ENCODE measurements around the gene BMAL1. TPM values are rescaled to one million over a fixed set of nuclear protein-coding genes. Genes with fewer than 3 reads are reported as not detected.

Gene BMAL1
- polyA plus RNA-seq, 3 donors = 10.2 to 43.4 (median 11.5) TPM

DNA sequence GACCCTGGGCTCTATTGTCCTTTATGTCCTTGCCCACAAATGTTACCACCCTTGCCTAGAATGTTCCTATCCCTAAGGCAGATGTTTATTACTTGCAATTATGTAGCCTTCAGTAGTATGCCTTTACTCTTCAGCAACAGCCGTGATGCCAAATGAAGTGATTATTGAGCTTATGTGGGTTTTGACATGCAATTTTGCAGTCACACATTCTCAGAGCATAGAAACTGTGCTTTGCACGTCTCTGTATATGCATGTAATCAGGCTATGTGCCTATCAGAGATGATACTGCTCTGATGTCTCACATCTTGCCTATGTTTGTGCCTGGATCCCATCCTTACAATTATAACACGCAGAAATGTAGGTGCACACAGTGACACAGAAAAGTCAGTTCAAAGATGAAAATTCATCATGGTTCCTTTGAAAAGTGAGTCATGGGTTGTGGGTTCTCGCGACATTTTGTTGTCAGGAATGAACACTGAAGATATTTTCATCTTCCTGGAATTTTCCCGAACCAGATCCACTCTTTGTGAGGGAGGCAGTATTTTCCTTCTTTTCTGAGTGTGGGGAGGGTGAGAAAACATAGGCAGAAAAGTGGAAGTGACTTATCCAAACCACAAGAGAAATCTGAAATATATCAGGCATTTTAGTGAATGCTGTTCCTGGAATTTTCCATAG, 81.1 kb downstream of the BMAL1 start:
- H3K27me3 Mint-ChIP-seq (ENCODE audit: low read depth in 3 of 3) = no peaks in the 10 kb centered on the region
- DNase-seq = no peak
- H3K4me1 Mint-ChIP-seq = no peaks in the 10 kb centered on the region
- no peaks in the 10 kb centered on the region for H3K27me3 ChIP-seq (ENCODE audit: control insufficient read depth in 2 of 2, insufficient read depth in 2 of 2, low read length in 2 of 2)
- no peak overlapping the region for H3K27ac ChIP-seq (ENCODE audit: low read depth in 1 of 2, low read length in 2 of 2)
- WGBS (ENCODE audit: insufficient coverage) = 98% methylated on average over 5 of the region's 6 CpGs
- H3K4me3 ChIP-seq (replicated peaks in 1 of 3; ENCODE audit: low read depth in 2 of 3, low read length in 3 of 3) = no peak overlapping the region
- H3K36me3 Mint-ChIP-seq = peaks cover 87 to 92% of the 10 kb centered on the region in 2 donors
- H4K20me1 ChIP-seq (ENCODE audit: insufficient read depth, low read length) = peaks cover 20% of the 10 kb centered on the region
- intact Hi-C loops (cut with micrococcal nuclease) = no loop called here
- H3K36me3 ChIP-seq (replicated peaks in 1 of 2; ENCODE audit: control insufficient read depth in 1 of 2, insufficient read depth in 2 of 2, low read length in 2 of 2) = peaks cover 91 to 98% of the 10 kb centered on the region in 2 donors
- H3K4me2 ChIP-seq (replicated peaks; ENCODE audit: extremely low read depth, low read length, poor library complexity, severe bottlenecking) = no peak overlapping the region
- H3K4me1 ChIP-seq (ENCODE audit: control insufficient read depth in 1 of 2, insufficient read depth in 2 of 2, low read length in 2 of 2) = no peaks in the 10 kb centered on the region
- H3K9ac ChIP-seq (ENCODE audit: insufficient read depth, low read length, poor library complexity, severe bottlenecking) = no peak overlapping the region
- no peaks in the 10 kb centered on the region for H3K9me3 Mint-ChIP-seq
- TF ChIP-seq, protein P1, sequence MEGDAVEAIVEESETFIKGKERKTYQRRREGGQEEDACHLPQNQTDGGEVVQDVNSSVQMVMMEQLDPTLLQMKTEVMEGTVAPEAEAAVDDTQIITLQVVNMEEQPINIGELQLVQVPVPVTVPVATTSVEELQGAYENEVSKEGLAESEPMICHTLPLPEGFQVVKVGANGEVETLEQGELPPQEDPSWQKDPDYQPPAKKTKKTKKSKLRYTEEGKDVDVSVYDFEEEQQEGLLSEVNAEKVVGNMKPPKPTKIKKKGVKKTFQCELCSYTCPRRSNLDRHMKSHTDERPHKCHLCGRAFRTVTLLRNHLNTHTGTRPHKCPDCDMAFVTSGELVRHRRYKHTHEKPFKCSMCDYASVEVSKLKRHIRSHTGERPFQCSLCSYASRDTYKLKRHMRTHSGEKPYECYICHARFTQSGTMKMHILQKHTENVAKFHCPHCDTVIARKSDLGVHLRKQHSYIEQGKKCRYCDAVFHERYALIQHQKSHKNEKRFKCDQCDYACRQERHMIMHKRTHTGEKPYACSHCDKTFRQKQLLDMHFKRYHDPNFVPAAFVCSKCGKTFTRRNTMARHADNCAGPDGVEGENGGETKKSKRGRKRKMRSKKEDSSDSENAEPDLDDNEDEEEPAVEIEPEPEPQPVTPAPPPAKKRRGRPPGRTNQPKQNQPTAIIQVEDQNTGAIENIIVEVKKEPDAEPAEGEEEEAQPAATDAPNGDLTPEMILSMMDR (IDR thresholded peaks at IDR 0.05) = no peak
- no peak overlapping the region for H2AFZ ChIP-seq (ENCODE audit: insufficient read depth, low read depth, low read length, poor library complexity, severe bottlenecking)
- no peaks in the 10 kb centered on the region for H3K79me2 ChIP-seq (ENCODE audit: insufficient read depth, low read length)
- no peaks in the 10 kb centered on the region for H3K9me3 ChIP-seq (replicated peaks in 1 of 2; ENCODE audit: control insufficient read depth in 1 of 2, insufficient read depth in 1 of 2, low read length in 2 of 2)
- no peak overlapping the region for H3K27ac Mint-ChIP-seq
- no peak overlapping the region for H3K4me3 Mint-ChIP-seq

DNA sequence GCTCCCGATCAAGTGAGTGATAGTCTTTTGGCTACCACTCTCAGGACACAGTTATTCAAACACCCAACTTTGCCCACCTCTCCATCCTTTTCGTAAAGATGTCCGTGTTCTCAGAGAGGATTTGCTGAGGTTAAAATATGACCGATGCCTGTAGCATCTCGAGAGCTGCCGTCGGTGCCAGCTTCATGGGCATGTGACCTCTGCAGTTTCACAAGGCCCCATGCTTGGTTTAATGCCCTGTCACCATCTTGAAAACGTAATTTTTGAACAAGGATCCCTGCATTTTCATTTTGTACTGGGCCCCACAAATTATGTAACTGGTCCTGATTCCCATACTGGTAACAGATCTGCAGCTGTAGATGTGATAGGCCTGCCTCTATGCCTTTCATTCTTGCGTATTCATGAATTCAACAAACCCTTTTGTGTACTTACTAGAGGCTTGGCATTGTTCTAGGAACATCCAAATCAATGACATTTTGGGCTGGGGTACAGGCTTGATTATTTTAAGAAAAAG, 85.1 kb downstream of the BMAL1 start:
- Histone ChIP-seq H3K4me2 (replicated peaks; ENCODE audit: extremely low read depth, low read length, poor library complexity, severe bottlenecking) (no peak overlapping the region), H3K9me3 (replicated peaks in 1 of 2; ENCODE audit: control insufficient read depth in 1 of 2, insufficient read depth in 1 of 2, low read length in 2 of 2) (no peaks in the 10 kb centered on the region), H3K27ac (ENCODE audit: low read depth in 1 of 2, low read length in 2 of 2) (no peak overlapping the region), H3K36me3 (replicated peaks in 1 of 2; ENCODE audit: control insufficient read depth in 1 of 2, insufficient read depth in 2 of 2, low read length in 2 of 2) (peaks cover 93 to 99% of the 10 kb centered on the region in 2 donors), H3K79me2 (ENCODE audit: insufficient read depth, low read length) (no peaks in the 10 kb centered on the region), H3K4me1 (ENCODE audit: control insufficient read depth in 1 of 2, insufficient read depth in 2 of 2, low read length in 2 of 2) (no peaks in the 10 kb centered on the region), H3K27me3 (ENCODE audit: control insufficient read depth in 2 of 2, insufficient read depth in 2 of 2, low read length in 2 of 2) (no peaks in the 10 kb centered on the region), H3K4me3 (replicated peaks in 1 of 3; ENCODE audit: low read depth in 2 of 3, low read length in 3 of 3) (no peak overlapping the region), H2AFZ (ENCODE audit: insufficient read depth, low read depth, low read length, poor library complexity, severe bottlenecking) (no peak overlapping the region), H4K20me1 (ENCODE audit: insufficient read depth, low read length) (peaks cover 6% of the 10 kb centered on the region), H3K9ac (ENCODE audit: insufficient read depth, low read length, poor library complexity, severe bottlenecking) (no peak overlapping the region)
- Mint-ChIP-seq H3K36me3 (peaks cover 91 to 92% of the 10 kb centered on the region in 2 donors), H3K27me3 (ENCODE audit: low read depth in 3 of 3) (no peaks in the 10 kb centered on the region), H3K9me3 (no peaks in the 10 kb centered on the region), H3K4me1 (no peaks in the 10 kb centered on the region), H3K27ac (no peak overlapping the region), H3K4me3 (no peak overlapping the region)
- 97% methylated on average over 7 of the region's 9 CpGs for WGBS (ENCODE audit: insufficient coverage)
- intact Hi-C loops (cut with micrococcal nuclease) = no loop called here
- no peak for DNase-seq
- TF ChIP-seq, protein P1 (IDR thresholded peaks at IDR 0.05) = no peak

Measured in CD14-positive monocyte (primary cell).